GM18499 (cell line): ENCODE measurements around the gene INSYN2A.

Experiments
- ATAC-seq: cut with Tn5 transposase; IDR thresholded peaks from one replicate; pipeline ENCODE4 v1.9.1; 2021; ENCODE audit warnings: moderate number of reproducible peaks; ENCODE audit not compliant: insufficient read depth, unreplicated experiment

Gene INSYN2A

DNA sequence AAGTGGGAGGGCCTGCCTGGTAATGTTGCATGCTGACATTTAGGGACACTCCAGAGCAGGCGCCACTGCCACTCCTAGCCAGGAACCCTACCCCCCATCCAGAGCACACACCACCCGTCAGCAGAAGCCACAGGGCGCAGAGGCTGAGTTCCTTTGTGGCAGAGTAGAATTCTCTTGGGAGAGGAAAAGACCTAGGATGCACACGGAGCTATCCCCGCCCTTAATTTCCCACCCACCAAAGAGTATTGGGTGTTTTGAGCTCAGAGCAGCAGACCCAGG, 702 bp upstream of the INSYN2A start:
- ATAC-seq = no peak

DNA sequence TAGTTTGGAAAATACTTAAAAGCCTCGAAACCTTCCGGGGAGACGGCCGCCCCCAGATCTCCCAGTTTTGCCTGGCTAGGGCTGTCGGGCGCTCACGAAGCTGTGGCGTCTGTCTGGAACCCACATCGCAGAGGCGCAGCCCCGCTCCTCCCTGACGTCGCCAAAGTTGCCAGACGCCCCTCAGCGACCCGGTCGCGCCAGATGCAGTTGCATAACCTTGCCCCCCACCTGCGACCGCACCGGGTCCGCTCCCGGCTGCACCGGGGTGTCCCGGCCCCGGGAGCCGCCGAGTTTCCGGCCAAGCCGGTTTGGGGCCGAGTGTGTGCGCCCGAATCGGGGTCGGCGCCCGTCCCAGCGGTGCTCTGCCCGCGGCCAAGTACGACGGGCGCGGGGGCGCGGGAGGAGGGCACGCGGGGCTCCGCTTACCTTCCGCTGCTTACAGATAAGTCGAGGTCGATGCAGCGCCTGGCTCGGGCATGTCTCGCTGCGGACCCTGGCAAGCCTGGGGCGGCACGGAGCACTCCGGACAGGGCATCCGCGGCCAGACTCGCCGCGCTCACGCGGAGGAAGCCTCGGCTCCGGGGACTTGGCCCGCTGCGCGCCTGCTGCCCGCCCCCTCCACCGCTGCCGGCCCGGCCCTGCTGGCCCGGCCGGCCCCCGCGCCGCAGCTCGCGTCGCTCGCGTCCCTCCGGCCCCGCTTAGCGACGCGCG, 665 bp downstream of the INSYN2A start:
- no peak for ATAC-seq

GRCh38 chr10:127195041-127195506, 1.3 kb downstream of the INSYN2A start:
- no peak for ATAC-seq

DNA sequence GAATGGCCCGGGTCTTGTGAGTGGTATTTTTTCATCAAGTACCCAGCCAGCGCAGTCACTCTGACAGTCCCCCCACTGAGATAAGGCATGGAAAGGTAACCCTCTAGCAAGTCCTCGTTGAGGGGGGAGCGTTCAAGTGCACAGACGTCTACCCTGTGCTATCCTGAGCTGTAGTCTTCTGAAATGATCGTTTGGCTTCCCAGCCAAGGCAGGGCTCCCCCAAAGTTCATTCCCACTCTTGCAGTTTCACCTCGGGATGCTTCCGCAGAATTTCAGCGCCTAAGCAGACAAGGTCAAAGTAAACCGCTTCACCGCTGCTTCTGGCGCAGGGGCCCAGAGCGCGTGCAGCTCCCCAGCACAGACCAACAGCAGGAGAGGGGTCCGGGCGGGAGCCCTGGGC, 1.8 kb downstream of the INSYN2A start:
- no peak for ATAC-seq

DNA sequence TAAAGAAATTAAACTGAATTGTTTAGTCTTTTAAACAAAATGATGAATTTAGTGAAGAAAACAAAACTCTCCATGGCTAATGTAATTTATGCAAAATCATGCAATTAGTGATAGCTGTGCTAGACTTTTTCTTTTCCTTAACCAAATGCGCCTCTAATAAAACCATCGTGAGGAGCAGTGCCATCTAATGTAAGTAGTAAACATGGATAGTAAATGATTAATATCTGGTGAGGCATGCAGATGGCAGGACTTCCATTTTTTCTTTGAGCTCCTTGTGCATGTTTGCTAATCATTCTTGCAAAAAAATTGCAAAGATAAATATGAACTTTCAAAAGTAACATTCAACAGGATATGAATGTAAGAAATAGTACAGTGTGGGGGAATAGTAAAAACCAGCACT, 2.3 kb downstream of the INSYN2A start:
- no peak for ATAC-seq

DNA sequence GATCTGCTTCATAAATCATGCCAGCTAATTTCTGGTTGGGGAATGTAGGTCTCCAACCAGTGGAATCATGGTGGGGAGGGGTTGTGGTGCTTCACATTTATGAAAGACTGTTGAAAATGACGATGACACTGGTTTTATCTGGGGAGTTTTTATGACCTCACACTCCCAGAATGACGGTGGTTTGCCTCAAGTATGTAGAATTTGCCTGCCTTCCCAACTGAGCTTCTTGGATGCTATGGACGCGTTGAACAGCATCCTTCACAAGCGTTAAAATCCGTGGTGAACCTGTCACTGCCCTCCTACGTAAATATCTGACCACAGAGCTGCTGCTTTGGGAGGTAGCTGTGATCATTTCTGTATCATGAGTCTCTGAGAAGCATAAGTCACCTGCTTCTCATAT, 3.3 kb downstream of the INSYN2A start:
- no peak for ATAC-seq

DNA sequence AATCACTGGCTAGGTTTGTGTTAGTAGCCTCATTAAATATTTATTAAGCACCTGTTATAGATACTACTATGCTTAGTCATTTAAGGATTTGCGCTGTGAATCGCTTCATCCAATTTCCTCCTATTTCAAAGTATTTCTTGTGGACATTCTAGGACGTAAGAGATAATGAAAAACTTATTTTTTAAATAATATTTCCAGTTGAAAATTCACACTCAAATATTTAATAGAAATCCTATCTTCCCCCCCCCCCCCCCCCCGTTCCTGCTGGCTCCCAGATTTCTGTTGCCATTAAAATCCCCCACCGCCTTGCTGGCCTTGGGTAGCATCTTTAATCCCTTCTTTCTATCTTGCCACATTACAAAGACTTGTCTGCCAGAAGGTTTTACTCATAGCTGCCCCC, 6.0 kb downstream of the INSYN2A start:
- no peak for ATAC-seq

- ATAC-seq = no peak
These were observed 7.2 kb downstream of the INSYN2A start for GRCh38 chr10:127189226-127189625.

GRCh38 chr10:127186813-127187212, 9.6 kb downstream of the INSYN2A start:
- no peak for ATAC-seq

- ATAC-seq = no peak
These were observed 11.8 kb downstream of the INSYN2A start for GRCh38 chr10:127184582-127184981.

DNA sequence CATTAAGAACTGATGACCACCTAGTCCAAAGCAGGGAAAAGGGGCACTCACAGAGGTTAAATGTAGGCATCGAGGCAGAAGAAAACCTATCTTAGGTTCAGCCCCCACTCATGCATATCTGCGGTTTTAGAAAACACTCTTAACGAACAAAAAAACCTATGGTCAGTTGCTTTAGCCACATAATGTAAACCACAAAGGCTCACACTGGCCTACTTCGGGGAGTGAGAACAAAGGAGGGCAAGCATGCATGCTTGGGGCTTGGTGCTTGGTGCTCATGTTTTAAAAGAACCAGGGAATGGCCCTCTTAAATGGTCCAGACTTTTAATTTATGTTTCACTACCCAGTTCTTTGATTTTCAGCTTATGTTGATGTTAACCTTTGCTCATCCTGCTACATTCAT, 14.2 kb downstream of the INSYN2A start:
- no peak for ATAC-seq

DNA sequence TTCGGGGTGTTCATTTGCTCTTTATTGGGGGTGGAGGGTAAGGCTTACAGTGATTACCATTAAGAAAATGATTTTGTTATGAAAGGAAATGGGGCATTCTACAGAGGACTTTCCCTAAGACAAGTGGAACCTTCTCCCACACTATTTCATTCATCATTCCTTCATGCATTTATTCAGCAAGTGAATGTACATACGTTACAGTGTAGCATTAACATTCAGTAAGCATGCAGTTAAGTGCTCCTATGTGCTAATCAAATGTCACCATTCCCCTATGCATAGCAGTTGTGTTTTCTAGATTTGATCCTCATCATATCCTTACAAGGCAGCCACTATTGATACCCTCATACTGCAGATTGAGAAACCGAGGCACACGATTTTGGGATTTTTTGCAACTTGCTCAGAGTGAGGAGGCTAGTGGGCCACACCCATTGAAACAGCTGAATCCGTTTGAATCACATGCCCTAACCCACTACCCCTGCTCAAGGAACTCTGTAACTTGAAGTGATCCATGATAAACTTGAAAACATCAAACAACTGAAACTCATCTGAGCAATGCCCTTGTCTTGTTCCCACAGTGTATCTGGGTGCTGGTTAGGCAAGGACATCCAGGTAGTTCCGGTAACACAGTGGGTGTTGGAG, 16.7 kb downstream of the INSYN2A start:
- ATAC-seq = no peak

GRCh38 chr10:127176649-127177048, 19.7 kb downstream of the INSYN2A start:
- no peak for ATAC-seq

GRCh38 chr10:127175357-127176110, 20.9 kb downstream of the INSYN2A start:
- ATAC-seq = no peak

DNA sequence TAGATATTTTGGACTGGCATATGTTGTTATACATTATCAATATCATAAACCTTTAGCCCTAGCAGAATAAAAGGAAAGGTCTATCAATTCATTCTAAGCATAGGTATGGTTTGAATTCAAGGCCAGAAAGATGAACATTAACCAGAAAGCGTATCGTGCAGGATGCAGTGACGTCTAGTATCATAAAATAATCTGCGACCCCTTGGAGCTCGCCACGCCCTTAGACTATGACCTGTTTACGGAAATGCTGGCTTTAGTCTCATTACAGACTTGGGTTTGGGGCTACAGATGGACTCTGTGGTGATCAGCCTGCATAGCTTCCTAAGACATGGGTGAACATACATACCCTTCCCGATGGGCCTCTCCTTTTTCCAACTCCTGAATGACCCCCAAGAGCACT, 21.5 kb downstream of the INSYN2A start:
- no peak for ATAC-seq

GRCh38 chr10:127168261-127168660, 28.1 kb downstream of the INSYN2A start:
- ATAC-seq = no peak

DNA sequence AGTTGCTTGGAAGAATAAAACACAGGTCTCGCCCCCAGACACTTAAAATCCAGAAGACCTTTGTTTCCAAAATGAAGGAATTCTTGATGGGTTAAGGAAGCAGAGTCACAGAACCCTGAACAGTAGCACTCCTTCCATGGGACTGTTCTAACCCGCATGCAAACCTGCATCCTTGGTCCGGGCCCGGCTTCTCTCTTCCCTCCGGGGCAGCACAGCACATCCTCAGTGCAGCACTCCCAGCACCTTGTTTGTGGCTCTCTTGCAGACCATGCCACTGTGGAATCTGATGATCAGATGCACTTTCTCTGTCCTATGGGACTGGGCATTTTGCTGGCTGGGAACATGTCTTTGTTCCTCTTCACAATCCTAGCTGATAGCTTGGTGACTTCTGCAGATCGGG, 33.5 kb downstream of the INSYN2A start:
- ATAC-seq = no peak

- no peak for ATAC-seq
These were observed 34.9 kb downstream of the INSYN2A start for GRCh38 chr10:127161482-127161881.

- no peak for ATAC-seq
These were observed 36.6 kb downstream of the INSYN2A start for GRCh38 chr10:127159648-127160245.

- no peak for ATAC-seq
These were observed 37.7 kb downstream of the INSYN2A start for GRCh38 chr10:127158662-127159061.

DNA sequence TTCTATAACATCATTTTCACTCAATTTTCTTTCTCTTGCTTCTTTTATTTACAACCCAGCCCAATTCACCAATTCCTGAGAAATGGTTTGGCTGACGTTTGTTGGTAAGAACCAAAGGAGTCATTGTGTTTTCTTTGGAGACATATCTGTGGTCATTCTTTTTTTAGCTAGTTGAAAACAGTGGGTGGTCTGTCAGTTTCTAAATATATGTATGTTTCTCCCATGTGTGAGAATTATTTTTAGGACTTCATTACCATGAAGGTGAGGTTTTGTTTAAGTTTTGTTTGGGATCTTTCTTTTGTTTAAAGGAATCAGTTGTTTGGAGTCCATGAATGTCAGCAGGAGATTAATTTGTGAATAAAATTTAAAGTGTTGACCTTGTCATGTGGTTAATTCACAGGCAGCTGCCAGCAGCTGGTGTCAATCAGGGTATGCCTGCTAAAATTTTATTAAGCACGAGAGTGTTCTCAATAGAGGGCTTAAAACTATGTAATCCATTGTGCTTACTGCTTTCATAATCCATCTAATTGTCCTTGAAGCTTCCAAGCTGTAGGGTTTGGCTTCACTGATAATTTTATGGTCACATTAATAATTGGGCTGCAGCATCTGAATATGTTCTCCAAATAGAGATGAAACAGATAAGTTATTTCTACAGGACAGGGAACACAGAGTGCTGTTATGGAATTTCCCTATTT, 38.7 kb downstream of the INSYN2A start:
- ATAC-seq = no peak
